HG02840 (cell line): Measurements from ENCODE around the gene STK38L.
"Not testable (repeated sequence)": the region's sequence is repeated elsewhere in the genome, so short reads cannot be mapped to it uniquely, and the experiment has no call there.

Source experiments
- ATAC-seq: cut with Tn5 transposase; IDR thresholded peaks from one replicate; pipeline ENCODE4 v1.9.1; 2021; ENCODE audit warnings: mild to moderate bottlenecking, moderate library complexity, moderate number of reproducible peaks; ENCODE audit not compliant: unreplicated experiment, low FRiP score

Gene STK38L

GRCh38 chr12:27221625-27222387, 22.3 kb upstream of the STK38L start:
- peak; percentile 83 for ATAC-seq

- ATAC-seq, result no peak
These were observed 17.6 kb upstream of the STK38L start for GRCh38 chr12:27226407-27226929.

GRCh38 chr12:27229367-27229766, 14.7 kb upstream of the STK38L start:
- no peak for ATAC-seq

GRCh38 chr12:27231374-27231773, 12.7 kb upstream of the STK38L start:
- ATAC-seq, result not testable (repeated sequence)

GRCh38 chr12:27233814-27234213, 10.3 kb upstream of the STK38L start:
- no peak for ATAC-seq

GRCh38 chr12:27236498-27236897, 7.6 kb upstream of the STK38L start:
- ATAC-seq, result no peak

GRCh38 chr12:27237790-27238771, 6.0 kb upstream of the STK38L start:
- ATAC-seq, result no peak

GRCh38 chr12:27243006-27243405, 1.1 kb upstream of the STK38L start:
- no peak for ATAC-seq

GRCh38 chr12:27244689-27245488, 803 bp downstream of the STK38L start:
- ATAC-seq, result no peak

- ATAC-seq, result no peak
These were observed 2.1 kb downstream of the STK38L start for GRCh38 chr12:27246141-27246540.

GRCh38 chr12:27246774-27247173, 2.7 kb downstream of the STK38L start:
- ATAC-seq, result no peak

- ATAC-seq, result no peak
These were observed 8.8 kb downstream of the STK38L start for GRCh38 chr12:27252934-27253333.

- ATAC-seq, result no peak
These were observed 9.3 kb downstream of the STK38L start for GRCh38 chr12:27253347-27253746.

GRCh38 chr12:27255806-27256205, 11.7 kb downstream of the STK38L start:
- ATAC-seq, result no peak

GRCh38 chr12:27257104-27257843, 13.2 kb downstream of the STK38L start:
- ATAC-seq, result no peak

- ATAC-seq, result no peak
These were observed 16.7 kb downstream of the STK38L start for GRCh38 chr12:27260746-27261145.

GRCh38 chr12:27261866-27262265, 17.8 kb downstream of the STK38L start:
- ATAC-seq, result no peak

GRCh38 chr12:27270148-27270547, 26.1 kb downstream of the STK38L start:
- no peak for ATAC-seq

GRCh38 chr12:27271206-27271605, 27.1 kb downstream of the STK38L start:
- no peak for ATAC-seq
